Adrenal gland (tissue), 12 donors: ENCODE data around the gene ZCWPW1. TPM values are rescaled to one million over a fixed set of nuclear protein-coding genes. Genes with fewer than 3 reads are reported as not detected.

Source experiments
- DNase-seq, 7 donors: peaks; one replicate each; pipeline ENCODE4 v3.0.0-alpha.2; 2019 to 2020
- H3K27ac ChIP-seq, 5 donors: fragments of 200-600 bp; sonication (generic) in 4 of 5; 1 replicate in 3 of 5; 2 replicates in 2 of 5; pipeline versions ENCODE4 v1.5.1 to v1.8.0; 2016 to 2020; ENCODE audit warnings: mild to moderate bottlenecking in 1 of 5
- H3K27me3 ChIP-seq: fragments of 200-600 bp; 2 replicates; pipeline ENCODE4 v1.8.0; 2021
- H3K36me3 ChIP-seq, 2 donors: fragments of 200-600 bp; replicated peaks in 1 of 2; 1 replicate in 1 of 2; 2 replicates in 1 of 2; pipeline versions ENCODE4 v1.5.1 to v1.8.0; 2018 to 2022
- H3K4me1 ChIP-seq, 2 donors: fragments of 200-600 bp; replicated peaks in 1 of 2; 1 replicate in 1 of 2; 2 replicates in 1 of 2; pipeline versions ENCODE4 v1.5.1 to v1.8.0; 2018 to 2021
- H3K4me3 ChIP-seq, 4 donors: fragments of 200-600 bp; sonication (generic) in 3 of 4; one replicate each; pipeline ENCODE4 v1.5.1; 2016 to 2018
- H3K9me3 ChIP-seq, 3 donors: fragments of 200-600 bp; sonication (generic) in 1 of 3; replicated peaks in 1 of 3; 1 replicate in 2 of 3; 2 replicates in 1 of 3; pipeline versions ENCODE4 v1.5.1 to v1.8.0; 2016 to 2021
- POLR2A ChIP-seq, 2 donors: fragments of 450-650 bp; IDR thresholded peaks; one replicate each; pipeline ENCODE4 v1.6.1; 2017; ENCODE audit warnings: antibody characterized with exemption in 2 of 2, mild to moderate bottlenecking in 2 of 2, moderate library complexity in 1 of 2
- WGBS, 4 donors: extraction: QIAGEN DNeasy Blood & Tissue Kit in 2 of 4; methylation state at CpG; one replicate each; pipeline versions ENCODE4 v1.1.5 to v1.1.7; 2013 to 2017; 5-methylcytosine and 5-hydroxymethylcytosine counted together
- intact Hi-C, 2 donors: fragments of 100-400 bp; cut with DNase I; formaldehyde crosslinking; loops; one replicate each; pipeline versions ENCODE4 v1.14.1 to v1.15.0; 2022 to 2023
- polyA plus RNA-seq, 3 donors: library from polyadenylated mRNA; stranded (reverse); fragments of 200-250 nt in 2 of 3; fragments of 350-450 nt in 1 of 3; fragmentation: Illumina TruSeq in 1 of 3; extraction: RNeasy Lipid Tissue Mini Kit (QIAGEN cat#74804) in 1 of 3; gene quantifications; one replicate each; pipeline ENCODE4 v1.2.3, GENCODE V29; 2013 to 2014
- total RNA-seq, 9 donors: library from RNA; depleted of rRNA in 4 of 9; stranded (reverse); fragments of >200 nt in 4 of 9; fragments of 120-200 nt in 1 of 9; fragmentation: NEBNext Ultra II Directional in 1 of 9; extraction: Animal tissue kit (Norgen Biotek cat#: 25700) in 1 of 9; gene quantifications; one replicate each; pipeline versions ENCODE4 v1.1.0 to v1.2.4, GENCODE V29; 2013 to 2023
- TF ChIP-seq, protein P1 (sequence below), 6 experiments: fragments of 450-650 bp in 4 of 6; fragments of 200-600 bp in 2 of 6; sonication (generic) in 1 of 6; IDR thresholded peaks; 1 replicate in 5 of 6; 2 replicates in 1 of 6; pipeline versions ENCODE4 v1.5.1 to v1.8.0; 2016 to 2021; ENCODE audit warnings: antibody characterized with exemption in 6 of 6, mild to moderate bottlenecking in 2 of 6, moderate library complexity in 1 of 6
- donor health status: healthy with polysubstance abuse.
- donor health status: Bipolar disorder and iron deficiency.
- donor health status: DM: yes; HTN: yes; CAD: no.
- donor health status: DM: no; HTN: no; CAD: no.
- donor health status: DM: no; HTN: no; CAD: no.
- donor health status: DM: yes; HTN: yes; CAD: no.

The ZCWPW1 gene
- total and polyA plus RNA-seq, 12 donors: 1.0 to 20.2 (median 4.7) TPM

DNA sequence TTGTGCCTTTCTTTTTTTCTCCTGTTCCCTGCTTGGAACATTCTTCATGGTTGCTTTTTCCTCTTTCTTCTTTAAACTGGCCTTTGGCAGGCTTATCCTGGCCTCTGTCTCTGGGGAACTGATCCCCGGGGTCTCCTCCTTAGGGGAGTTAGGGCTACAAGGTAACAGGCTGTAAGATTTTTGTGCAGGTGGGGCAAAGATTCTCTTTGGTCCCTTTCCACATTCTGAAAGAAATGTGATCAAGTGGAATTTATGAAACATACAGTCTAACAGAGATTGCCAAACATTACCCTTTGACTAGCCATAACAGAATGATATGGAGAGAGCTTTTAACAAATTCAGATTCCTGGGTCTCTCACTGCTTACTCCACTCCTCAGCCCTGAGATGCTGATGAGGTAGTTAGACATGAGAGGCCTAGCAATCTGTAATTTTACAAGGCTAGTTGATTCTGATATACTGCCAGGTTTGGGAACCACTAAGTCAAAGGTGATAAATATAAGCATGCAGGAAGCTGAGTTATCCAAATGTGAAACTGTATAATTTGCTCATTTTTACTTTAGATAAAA is 8.8 kb downstream of the ZCWPW1 start:
- no peaks in the 10 kb centered on the region for H3K4me1 ChIP-seq
- no peak overlapping the region for H3K4me3 ChIP-seq
- TF ChIP-seq POLR2A (IDR thresholded peaks at IDR 0.05): no peak
- TF ChIP-seq, protein P1, sequence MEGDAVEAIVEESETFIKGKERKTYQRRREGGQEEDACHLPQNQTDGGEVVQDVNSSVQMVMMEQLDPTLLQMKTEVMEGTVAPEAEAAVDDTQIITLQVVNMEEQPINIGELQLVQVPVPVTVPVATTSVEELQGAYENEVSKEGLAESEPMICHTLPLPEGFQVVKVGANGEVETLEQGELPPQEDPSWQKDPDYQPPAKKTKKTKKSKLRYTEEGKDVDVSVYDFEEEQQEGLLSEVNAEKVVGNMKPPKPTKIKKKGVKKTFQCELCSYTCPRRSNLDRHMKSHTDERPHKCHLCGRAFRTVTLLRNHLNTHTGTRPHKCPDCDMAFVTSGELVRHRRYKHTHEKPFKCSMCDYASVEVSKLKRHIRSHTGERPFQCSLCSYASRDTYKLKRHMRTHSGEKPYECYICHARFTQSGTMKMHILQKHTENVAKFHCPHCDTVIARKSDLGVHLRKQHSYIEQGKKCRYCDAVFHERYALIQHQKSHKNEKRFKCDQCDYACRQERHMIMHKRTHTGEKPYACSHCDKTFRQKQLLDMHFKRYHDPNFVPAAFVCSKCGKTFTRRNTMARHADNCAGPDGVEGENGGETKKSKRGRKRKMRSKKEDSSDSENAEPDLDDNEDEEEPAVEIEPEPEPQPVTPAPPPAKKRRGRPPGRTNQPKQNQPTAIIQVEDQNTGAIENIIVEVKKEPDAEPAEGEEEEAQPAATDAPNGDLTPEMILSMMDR (IDR thresholded peaks at IDR 0.05): no peak
- no peak overlapping the region for H3K27ac ChIP-seq
- no peaks in the 10 kb centered on the region for H3K27me3 ChIP-seq
- no peaks in the 10 kb centered on the region for H3K36me3 ChIP-seq
- H3K9me3 ChIP-seq: no peaks in the 10 kb centered on the region
- no peak for DNase-seq
- whole genome bisulfite sequencing, 4 donors: 67 to 84% (median 69%) methylated on average over 1 of the region's 1 CpG
- intact Hi-C loops: loop anchor here in 1 of 2 donors (10.0 kb wide), 1 partner anchor 65 kb away; the partner anchor contains the start of gene PILRB

DNA sequence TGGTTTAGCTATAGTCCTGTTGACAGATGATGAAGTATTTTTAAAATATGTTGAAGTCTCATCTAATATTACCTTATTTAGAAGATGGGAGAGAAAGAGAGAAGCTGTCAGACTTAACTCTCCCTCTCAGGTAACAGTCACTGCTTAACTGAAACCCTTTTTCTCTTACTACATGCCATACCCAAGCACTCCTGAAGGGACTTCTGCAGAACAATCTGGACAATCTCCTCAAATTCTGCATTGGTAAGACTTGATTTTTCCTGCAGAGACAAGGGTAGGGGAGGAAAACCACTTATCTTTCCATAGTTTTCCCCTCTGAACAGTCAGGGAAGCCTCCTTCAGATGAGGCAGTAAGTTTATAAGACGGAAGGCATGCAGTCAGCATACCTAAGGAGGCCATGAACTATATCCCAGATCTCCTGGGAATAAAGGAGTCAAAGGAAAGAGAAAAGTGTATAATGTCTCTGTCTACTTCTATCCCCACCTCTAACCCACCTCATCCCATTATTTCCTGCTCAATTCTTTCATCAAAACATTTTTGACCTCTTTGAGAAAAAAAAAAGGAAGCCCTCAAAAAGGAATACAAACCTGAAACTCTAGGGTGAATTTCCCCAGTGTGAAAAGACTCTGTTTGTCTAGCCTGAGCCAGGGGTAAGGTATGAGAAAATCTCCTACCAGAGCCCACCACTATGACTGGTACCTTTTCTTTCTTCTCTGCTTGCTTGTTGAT is 9.4 kb downstream of the ZCWPW1 start:
- no peaks in the 10 kb centered on the region for H3K9me3 ChIP-seq
- no peak overlapping the region for H3K27ac ChIP-seq
- WGBS, 4 donors: 85 to 98% (median 93%) methylated on average over 1 of the region's 1 CpG
- H3K36me3 ChIP-seq: no peaks in the 10 kb centered on the region
- no peak for DNase-seq
- H3K4me1 ChIP-seq: no peaks in the 10 kb centered on the region
- intact Hi-C loops: loop anchor here in 1 of 2 donors (10.0 kb wide), 1 partner anchor 64 kb away; the partner anchor contains the start of gene PILRB
- no peak overlapping the region for H3K4me3 ChIP-seq
- TF ChIP-seq POLR2A (IDR thresholded peaks at IDR 0.05): no peak
- TF ChIP-seq, protein P1 (IDR thresholded peaks at IDR 0.05): no peak
- no peaks in the 10 kb centered on the region for H3K27me3 ChIP-seq

DNA sequence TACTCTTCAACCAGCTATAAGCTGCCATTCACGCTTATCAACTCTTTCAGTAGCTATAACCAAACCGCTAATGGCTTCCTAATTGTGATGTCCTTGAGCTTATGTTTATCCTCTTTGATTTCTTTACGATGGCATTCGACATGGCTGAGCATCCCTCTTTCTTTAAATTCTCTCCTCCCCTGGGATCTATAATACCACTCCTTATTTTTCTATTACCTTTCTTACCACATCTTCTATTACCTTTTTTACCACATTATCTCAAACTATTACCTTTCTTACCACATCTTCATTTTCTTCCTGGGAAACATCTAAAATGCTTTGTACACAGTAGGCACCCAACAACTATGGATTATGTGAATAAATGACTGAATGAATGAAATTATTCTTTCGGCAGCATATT is 13.1 kb downstream of the ZCWPW1 start:
- Histone ChIP-seq H3K4me1 (no peaks in the 10 kb centered on the region), H3K36me3 (no peaks in the 10 kb centered on the region), H3K27me3 (no peaks in the 10 kb centered on the region), H3K9me3 (no peaks in the 10 kb centered on the region), H3K4me3 (no peak overlapping the region), H3K27ac (no peak overlapping the region)
- no peak for TF ChIP-seq POLR2A (IDR thresholded peaks at IDR 0.05)
- TF ChIP-seq, protein P1 (IDR thresholded peaks at IDR 0.05): no peak
- WGBS, 4 donors: 93 to 97% (median 94%) methylated on average over 5 of the region's 5 CpGs
- intact Hi-C loops: loop anchor here in 1 of 2 donors (10.0 kb wide), 1 partner anchor 61 kb away; the partner anchor contains the start of gene PILRB
- DNase-seq: no peak

DNA sequence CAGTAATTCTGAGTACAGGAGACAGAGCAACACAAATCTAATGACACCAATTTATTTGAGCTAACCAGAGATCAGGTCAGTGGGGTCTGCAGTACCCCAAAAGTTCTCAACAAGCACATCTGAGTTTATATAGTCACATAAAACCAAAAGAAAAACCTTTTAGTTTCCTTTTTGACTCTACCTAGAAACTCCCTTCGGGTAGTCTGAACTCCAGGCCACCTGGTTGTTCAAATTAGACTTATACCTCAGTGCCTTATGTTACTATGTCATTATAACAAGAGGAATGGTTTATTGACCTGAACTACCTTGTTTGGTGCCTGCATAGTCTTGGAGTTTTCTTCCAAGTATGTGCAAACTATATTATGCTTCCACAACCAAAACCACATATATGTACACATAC is 14.6 kb downstream of the ZCWPW1 start:
- intact Hi-C loops: loop anchor here in 1 of 2 donors (10.0 kb wide), 1 partner anchor 59 kb away; the partner anchor contains the start of gene PILRB
- no peak overlapping the region for H3K4me3 ChIP-seq
- WGBS, 4 donors: 90 to 97% (median 93%) methylated on average over 1 of the region's 1 CpG
- no peaks in the 10 kb centered on the region for H3K36me3 ChIP-seq
- H3K27ac ChIP-seq: no peak overlapping the region
- no peaks in the 10 kb centered on the region for H3K9me3 ChIP-seq
- no peaks in the 10 kb centered on the region for H3K4me1 ChIP-seq
- H3K27me3 ChIP-seq: no peaks in the 10 kb centered on the region
- no peak for DNase-seq
- TF ChIP-seq POLR2A (IDR thresholded peaks at IDR 0.05): no peak
- TF ChIP-seq, protein P1 (IDR thresholded peaks at IDR 0.05): no peak
